Lower leg skin (tissue), 3 donors: ENCODE measurements around the gene CEACAM18.

ENCODE experiments used
- CTCF ChIP-seq, 3 donors: fragments of 450-650 bp; IDR thresholded peaks; one replicate each; pipeline ENCODE4 v1.5.1; 2016; ENCODE audit warnings: antibody characterized with exemption in 3 of 3, mild to moderate bottlenecking in 3 of 3, moderate library complexity in 2 of 3
- POLR2A ChIP-seq, 2 donors: fragments of 450-650 bp; IDR thresholded peaks; one replicate each; pipeline ENCODE4 v1.6.1; 2016 to 2017; ENCODE audit warnings: antibody characterized with exemption in 2 of 2, mild to moderate bottlenecking in 1 of 2, moderate library complexity in 1 of 2

- TF ChIP-seq CTCF (IDR thresholded peaks at IDR 0.05) = no peak
- TF ChIP-seq POLR2A (IDR thresholded peaks at IDR 0.05) = no peak
These were observed 38.3 kb upstream of the CEACAM18 start for GRCh38 chr19:51440052-51440451.
